Measurements from ENCODE around the gene COG4.

Gene COG4

GRCh38 chr16:70570967-70571570 lies 47.7 kb upstream of the COG4 start:
- Histone ChIP-seq H3K9me3 (ENCODE audit: control insufficient read depth, insufficient read depth, low read depth, low read length) (no peaks in the 10 kb centered on the region), H3K27ac (ENCODE audit: extremely low read depth, low read depth, low read length) (no peak overlapping the region), H3K4me1 (ENCODE audit: control insufficient read depth, insufficient read depth, low read length) (no peaks in the 10 kb centered on the region), H3K36me3 (ENCODE audit: control insufficient read depth in 2 of 2, insufficient read depth in 1 of 2, low read length in 2 of 2) (peaks cover 43 to 94% of the 10 kb centered on the region in 2 experiments; a peak in 2 of 3 replicates), H3K4me3 (ENCODE audit: low read depth, low read length) (no peak overlapping the region)
- ChIA-PET CTCF (no interaction called here), POLR2A (no interaction called here)
- TF ChIP-seq ZNF626 (tag by site-specific recombination; IDR thresholded peaks at IDR 0.05) (no peak), FEZF1 (tag by site-specific recombination; IDR thresholded peaks at IDR 0.05) (no peak), OSR2 (tag by site-specific recombination; IDR thresholded peaks at IDR 0.05) (no peak), ZNF791 (tag by site-specific recombination; IDR thresholded peaks at IDR 0.05) (no peak), ZNF350 (tag by site-specific recombination; IDR thresholded peaks at IDR 0.05) (no peak), KLF7 (tag by site-specific recombination; IDR thresholded peaks at IDR 0.05; ENCODE audit: borderline replicate concordance) (no peak)

- H3K36me3 ChIP-seq (ENCODE audit: control insufficient read depth in 2 of 2, insufficient read depth in 1 of 2, low read length in 2 of 2) = peaks cover 55 to 100% of the 10 kb centered on the region in 2 experiments; a peak in 2 of 3 replicates
- TF ChIP-seq ZBTB26 (tag by site-specific recombination; optimal IDR thresholded peaks at IDR 0.05) = no peak
- TF ChIP-seq MEIS1 (CRISPR knock-in tag; IDR thresholded peaks at IDR 0.05; ENCODE audit: borderline replicate concordance) = no peak
- TF ChIP-seq ZNF558 (tag by site-specific recombination; IDR thresholded peaks at IDR 0.05) = no peak
- no peak for TF ChIP-seq SETDB1 (IDR thresholded peaks at IDR 0.05; ENCODE audit: insufficient read length, low read length)
- TF ChIP-seq ZBTB7A (tag by site-specific recombination; IDR thresholded peaks at IDR 0.05; ENCODE audit: low read depth) = no peak
- no peak for TF ChIP-seq ZNF785 (tag by site-specific recombination; IDR thresholded peaks at IDR 0.05)
- no peak for TF ChIP-seq ZNF701 (tag by site-specific recombination; IDR thresholded peaks at IDR 0.05)
- no peak for TF ChIP-seq ZSCAN4 (tag by site-specific recombination; IDR thresholded peaks at IDR 0.05)
- TF ChIP-seq ZNF362 (tag by site-specific recombination; IDR thresholded peaks at IDR 0.05) = no peak
- no peak for TF ChIP-seq ZNF16 (tag by site-specific recombination; IDR thresholded peaks at IDR 0.05; ENCODE audit: low read depth)
- no peak for TF ChIP-seq ZFP3 (tag by site-specific recombination; IDR thresholded peaks at IDR 0.05; ENCODE audit: low read depth)
- TF ChIP-seq ZNF248 (tag by site-specific recombination; IDR thresholded peaks at IDR 0.05) = no peak
- no peak for TF ChIP-seq BCL11B (tag by site-specific recombination; IDR thresholded peaks at IDR 0.05; ENCODE audit: low read depth)
- no peak for TF ChIP-seq ZNF366 (tag by site-specific recombination; conservative IDR thresholded peaks at IDR 0.05)
- no peak for TF ChIP-seq ZNF549 (tag by site-specific recombination; IDR thresholded peaks at IDR 0.05)
- no peaks in the 10 kb centered on the region for H3K9me3 ChIP-seq (ENCODE audit: control insufficient read depth, insufficient read depth, low read depth, low read length)
- no peak overlapping the region for H3K4me3 ChIP-seq (ENCODE audit: low read depth, low read length)
- POLR2A ChIA-PET = no interaction called here
- no peaks in the 10 kb centered on the region for H3K4me1 ChIP-seq (ENCODE audit: control insufficient read depth, insufficient read depth, low read length)
- CTCF ChIA-PET = no interaction called here
- H3K27ac ChIP-seq (ENCODE audit: extremely low read depth, low read depth, low read length) = no peak overlapping the region
Observed at GRCh38 chr16:70569752-70570151, 46.4 kb upstream of the COG4 start.
